Activated CD4-positive, alpha-beta memory T cell treated with anti-CD3 and anti-CD28 coated beads, Interleukin-2, amount 10 ng/mL, durations not matched to agents 7 days and 5 days (primary cell): ENCODE measurements around the gene TEX264. TPM values are rescaled to one million over a fixed set of nuclear protein-coding genes. Genes with fewer than 3 reads are reported as not detected.
A peak's percentile ranks its signal among the peaks of the same experiment; 100 is the strongest.

ENCODE experiments used
- CTCF ChIA-PET: fragments of 350-600 bp; sonication (Branson Sonifier 250); formaldehyde crosslinking; loops from one replicate; lab custom pipeline; 2021; ENCODE audit warnings: antibody characterized with exemption, inconsistent platforms; lab: Charles Lee
- POLR2A ChIA-PET: fragments of 350-600 bp; sonication (Branson Sonifier 250); formaldehyde crosslinking; loops from one replicate; lab custom pipeline; 2021; ENCODE audit warnings: antibody characterized with exemption; lab: Charles Lee
- DNase-seq: peaks from one replicate; pipeline ENCODE4 v3.0.0-alpha.2; 2020
- H3K27ac Mint-ChIP-seq: one replicate; pipeline ENCODE4 v1.8.0; 2021; ENCODE audit warnings: mild to moderate bottlenecking, mixed read lengths
- H3K27me3 Mint-ChIP-seq: one replicate; pipeline ENCODE4 v1.8.0; 2021; ENCODE audit warnings: mixed read lengths
- H3K36me3 Mint-ChIP-seq: one replicate; pipeline ENCODE4 v1.8.0; 2021; ENCODE audit warnings: low read depth, mixed read lengths
- H3K4me1 Mint-ChIP-seq: one replicate; pipeline ENCODE4 v1.8.0; 2021; ENCODE audit warnings: mixed read lengths
- H3K4me3 Mint-ChIP-seq: one replicate; pipeline ENCODE4 v1.8.0; 2021; ENCODE audit warnings: mild to moderate bottlenecking, mixed read lengths
- H3K9me3 Mint-ChIP-seq: one replicate; pipeline ENCODE4 v1.8.0; 2021; ENCODE audit warnings: mixed read lengths
- total RNA-seq, 2 experiments: library from RNA; stranded (reverse); gene quantifications; one replicate each; pipeline ENCODE4 v1.2.3, GENCODE V29; 2021

Gene TEX264
- total RNA-seq, 2 experiments from 2014 or later = 103 to 108 TPM

GRCh38 chr3:51711352-51712037 is 40.4 kb downstream of the TEX264 start:
- Mint-ChIP-seq H3K4me3 (no peak overlapping the region), H3K36me3 (peaks cover 4% of the 10 kb centered on the region), H3K4me1 (peaks cover 6% of the 10 kb centered on the region), H3K27ac (no peak overlapping the region), H3K9me3 (no peaks in the 10 kb centered on the region), H3K27me3 (no peaks in the 10 kb centered on the region)
- DNase-seq = peak; percentile 13
- POLR2A ChIA-PET = no interaction called here
- CTCF ChIA-PET = interaction anchor here (1.3 kb wide), 1 partner anchor 8 kb away, joined by 3 read pairs; no protein-coding TSS in a partner anchor

GRCh38 chr3:51712038-51712420 is 41.0 kb downstream of the TEX264 start:
- ChIA-PET POLR2A (no interaction called here), CTCF (no interaction called here)
- H3K36me3 Mint-ChIP-seq = peaks cover 4% of the 10 kb centered on the region
- H3K4me1 Mint-ChIP-seq = peaks cover 6% of the 10 kb centered on the region
- no peak for DNase-seq
- no peaks in the 10 kb centered on the region for H3K9me3 Mint-ChIP-seq
- H3K27me3 Mint-ChIP-seq = no peaks in the 10 kb centered on the region
- no peak overlapping the region for H3K4me3 Mint-ChIP-seq
- H3K27ac Mint-ChIP-seq = no peak overlapping the region

GRCh38 chr3:51712511-51712931 is 41.5 kb downstream of the TEX264 start:
- ChIA-PET CTCF (no interaction called here), POLR2A (no interaction called here)
- Mint-ChIP-seq H3K4me3 (no peak overlapping the region), H3K4me1 (peaks cover 6% of the 10 kb centered on the region), H3K9me3 (no peaks in the 10 kb centered on the region), H3K36me3 (peaks cover under 1% of the 10 kb centered on the region), H3K27ac (no peak overlapping the region), H3K27me3 (no peaks in the 10 kb centered on the region)
- DNase-seq = peak; percentile 14

GRCh38 chr3:51712963-51713362 is 41.9 kb downstream of the TEX264 start:
- Mint-ChIP-seq H3K27me3 (no peaks in the 10 kb centered on the region), H3K4me1 (peaks cover 6% of the 10 kb centered on the region), H3K9me3 (no peaks in the 10 kb centered on the region), H3K36me3 (no peaks in the 10 kb centered on the region), H3K27ac (no peak overlapping the region), H3K4me3 (no peak overlapping the region)
- ChIA-PET POLR2A (no interaction called here), CTCF (no interaction called here)
- peak; percentile 14 for DNase-seq

- ChIA-PET CTCF (interaction anchor here (1.3 to 1.7 kb wide), 2 partner anchors 29 to 83 kb away, joined by 5 to 7 read pairs; no protein-coding TSS in a partner anchor), POLR2A (no interaction called here)
- DNase-seq = peak; percentile 14
- H3K4me3 Mint-ChIP-seq = no peak overlapping the region
- H3K4me1 Mint-ChIP-seq = peaks cover 21% of the 10 kb centered on the region
- no peak overlapping the region for H3K27ac Mint-ChIP-seq
- no peaks in the 10 kb centered on the region for H3K27me3 Mint-ChIP-seq
- H3K36me3 Mint-ChIP-seq = no peaks in the 10 kb centered on the region
- no peaks in the 10 kb centered on the region for H3K9me3 Mint-ChIP-seq
Observed at GRCh38 chr3:51715231-51715976, 44.4 kb downstream of the TEX264 start.

- ChIA-PET CTCF (interaction anchor here (0.8 to 1.7 kb wide), 4 partner anchors 11 to 82 kb away, joined by 3 to 7 read pairs (median 4); no protein-coding TSS in a partner anchor), POLR2A (no interaction called here)
- Mint-ChIP-seq H3K4me1 (peaks cover 26% of the 10 kb centered on the region), H3K27ac (no peak overlapping the region), H3K36me3 (no peaks in the 10 kb centered on the region), H3K9me3 (no peaks in the 10 kb centered on the region), H3K27me3 (no peaks in the 10 kb centered on the region), H3K4me3 (no peak overlapping the region)
- peak; percentile 12 for DNase-seq
Observed at GRCh38 chr3:51715977-51716294, 44.9 kb downstream of the TEX264 start.

- H3K27me3 Mint-ChIP-seq = no peaks in the 10 kb centered on the region
- no peak overlapping the region for H3K27ac Mint-ChIP-seq
- H3K4me3 Mint-ChIP-seq = no peak overlapping the region
- H3K4me1 Mint-ChIP-seq = peaks cover 35% of the 10 kb centered on the region
- peak; percentile 13 for DNase-seq
- no peaks in the 10 kb centered on the region for H3K36me3 Mint-ChIP-seq
- ChIA-PET CTCF (interaction anchor here (0.8 to 1.7 kb wide), 5 partner anchors 12 to 81 kb away, joined by 3 to 7 read pairs (median 4); no protein-coding TSS in a partner anchor), POLR2A (no interaction called here)
- no peaks in the 10 kb centered on the region for H3K9me3 Mint-ChIP-seq
Observed at GRCh38 chr3:51716805-51717204, 45.8 kb downstream of the TEX264 start.

GRCh38 chr3:51717446-51717845 is 46.4 kb downstream of the TEX264 start:
- Mint-ChIP-seq H3K4me3 (no peak overlapping the region), H3K27me3 (no peaks in the 10 kb centered on the region), H3K27ac (no peak overlapping the region), H3K4me1 (peaks cover 38% of the 10 kb centered on the region), H3K36me3 (no peaks in the 10 kb centered on the region), H3K9me3 (no peaks in the 10 kb centered on the region)
- ChIA-PET CTCF (interaction anchor here (0.7 to 3.0 kb wide), 4 partner anchors 11 to 224 kb away, joined by 3 to 73 read pairs (median 8); partner anchors contain the start of genes PARP3 and RRP9), POLR2A (interaction anchor here (1.4 kb wide), 1 partner anchor 9 kb away, joined by 3 read pairs; no protein-coding TSS in a partner anchor)
- peak; percentile 14 for DNase-seq

GRCh38 chr3:51717947-51718346 is 46.9 kb downstream of the TEX264 start:
- Mint-ChIP-seq H3K4me1 (peaks cover 38% of the 10 kb centered on the region), H3K9me3 (no peaks in the 10 kb centered on the region), H3K36me3 (no peaks in the 10 kb centered on the region), H3K27me3 (no peaks in the 10 kb centered on the region), H3K4me3 (no peak overlapping the region), H3K27ac (no peak overlapping the region)
- ChIA-PET POLR2A (interaction anchor here (1.4 kb wide), 1 partner anchor 8 kb away, joined by 3 read pairs; no protein-coding TSS in a partner anchor), CTCF (interaction anchor here (0.7 to 3.0 kb wide), 4 partner anchors 10 to 224 kb away, joined by 3 to 73 read pairs (median 8); partner anchors contain the start of genes PARP3 and RRP9)
- peak; percentile 15 for DNase-seq

- H3K36me3 Mint-ChIP-seq = no peaks in the 10 kb centered on the region
- ChIA-PET POLR2A (interaction anchor here (0.6 to 1.4 kb wide), 5 partner anchors 7 to 83 kb away, joined by 3 to 4 read pairs (median 3); no protein-coding TSS in a partner anchor), CTCF (interaction anchor here (0.6 to 3.0 kb wide), 18 partner anchors 8 to 277 kb away, joined by 3 to 73 read pairs (median 4); partner anchors contain the start of genes DCAF1, PARP3, RPL29 and RRP9)
- H3K4me3 Mint-ChIP-seq = no peak overlapping the region
- no peaks in the 10 kb centered on the region for H3K9me3 Mint-ChIP-seq
- no peaks in the 10 kb centered on the region for H3K27me3 Mint-ChIP-seq
- peaks cover 38% of the 10 kb centered on the region for H3K4me1 Mint-ChIP-seq
- peak; percentile 83 for DNase-seq
- H3K27ac Mint-ChIP-seq = no peak overlapping the region
Observed at GRCh38 chr3:51718547-51719409, 47.7 kb downstream of the TEX264 start.

GRCh38 chr3:51719410-51720025 is 48.5 kb downstream of the TEX264 start:
- no peaks in the 10 kb centered on the region for H3K36me3 Mint-ChIP-seq
- no peak overlapping the region for H3K27ac Mint-ChIP-seq
- no peak for DNase-seq
- no peak overlapping the region for H3K4me3 Mint-ChIP-seq
- POLR2A ChIA-PET = interaction anchor here (0.6 to 1.4 kb wide), 4 partner anchors 15 to 83 kb away, joined by 3 to 4 read pairs (median 4); no protein-coding TSS in a partner anchor
- H3K9me3 Mint-ChIP-seq = no peaks in the 10 kb centered on the region
- no peaks in the 10 kb centered on the region for H3K27me3 Mint-ChIP-seq
- CTCF ChIA-PET = interaction anchor here (0.9 to 3.0 kb wide), 16 partner anchors 9 to 278 kb away, joined by 3 to 73 read pairs (median 5); partner anchors contain the start of genes DCAF1, PARP3, RPL29 and RRP9
- H3K4me1 Mint-ChIP-seq = peaks cover 34% of the 10 kb centered on the region
